Thyroid gland (tissue), 4 donors: ENCODE measurements around the gene TMEM98.

Source experiments
- CTCF ChIP-seq, 6 experiments: fragments of 200-600 bp in 3 of 6; fragments of 450-650 bp in 3 of 6; sonication (generic) in 3 of 6; IDR thresholded peaks; one replicate each; pipeline ENCODE4 v1.5.1; 2016 to 2019; ENCODE audit warnings: antibody characterized with exemption in 6 of 6, mild to moderate bottlenecking in 2 of 6, inconsistent platforms in 1 of 6, moderate library complexity in 1 of 6
- POLR2A ChIP-seq, 2 donors: fragments of 450-650 bp; IDR thresholded peaks; one replicate each; pipeline ENCODE4 v1.6.1; 2017; ENCODE audit warnings: antibody characterized with exemption in 2 of 2, mild to moderate bottlenecking in 2 of 2, moderate library complexity in 1 of 2

- peak in 2 of 6 experiments; percentile 7 to 17 for TF ChIP-seq CTCF (IDR thresholded peaks at IDR 0.05)
- no peak for TF ChIP-seq POLR2A (IDR thresholded peaks at IDR 0.05)
These were observed 13.6 kb downstream of the TMEM98 start for GRCh38 chr17:32941419-32942032.
